T47D (cell line): Measurements from ENCODE around the gene MYL10.
A peak's percentile ranks its signal among the peaks of the same experiment; 100 is the strongest.

Experiments used
- DNase-seq, 2 experiments: peaks; one replicate each; pipeline versions ENCODE4 v3.0.0 to v3.0.0-alpha.2; 2011 to 2012; ENCODE audit warnings: low read depth in 1 of 2, low spot score in 1 of 2
- JUND ChIP-seq: IDR thresholded peaks from 2 replicates; pipeline ENCODE4 v1.6.1; 2012; ENCODE audit warnings: low read depth
- in situ Hi-C: cut with HindIII; loops from 2 replicates; pipeline ENCODE4 v1.10.0; 2016; ENCODE audit warnings: low sequenced_read_pairs, low pct_unique_long_range_greater_than_20kb

Gene MYL10

GRCh38 chr7:101582971-101583370 is 46.1 kb downstream of the MYL10 start:
- TF ChIP-seq JUND: no peak
- no peak for DNase-seq
- in situ Hi-C loops: no loop called here

- DNase-seq: no peak
- in situ Hi-C loops: no loop called here
- TF ChIP-seq JUND: no peak
Observed at GRCh38 chr7:101581891-101582290, 47.2 kb downstream of the MYL10 start.

GRCh38 chr7:101580596-101580995 is 48.5 kb downstream of the MYL10 start:
- DNase-seq: no peak
- in situ Hi-C loops: no loop called here
- no peak for TF ChIP-seq JUND

GRCh38 chr7:101578552-101578951 is 50.5 kb downstream of the MYL10 start:
- in situ Hi-C loops: no loop called here
- no peak for DNase-seq
- no peak for TF ChIP-seq JUND

- DNase-seq: no peak
- TF ChIP-seq JUND: no peak
- in situ Hi-C loops: no loop called here
Observed at GRCh38 chr7:101576998-101577397, 52.1 kb downstream of the MYL10 start.

GRCh38 chr7:101575721-101576120 is 53.4 kb downstream of the MYL10 start:
- in situ Hi-C loops: no loop called here

GRCh38 chr7:101575168-101575567 is 53.9 kb downstream of the MYL10 start:
- no peak for TF ChIP-seq JUND
- peak in 1 of 2 experiments; percentile 79 for DNase-seq
- in situ Hi-C loops: no loop called here

More at GRCh38 chr7:101575721-101576120, 53.4 kb downstream of the MYL10 start:
- no peak for DNase-seq
- TF ChIP-seq JUND: no peak

- in situ Hi-C loops: no loop called here
- DNase-seq: no peak
- no peak for TF ChIP-seq JUND
Observed at GRCh38 chr7:101572156-101572555, 56.9 kb downstream of the MYL10 start.

- no peak for TF ChIP-seq JUND
- no peak for DNase-seq
- in situ Hi-C loops: no loop called here
Observed at GRCh38 chr7:101567230-101567629, 61.9 kb downstream of the MYL10 start.

- in situ Hi-C loops: no loop called here
- TF ChIP-seq JUND: no peak
- peak in 1 of 2 experiments; percentile 22 for DNase-seq
Observed at GRCh38 chr7:101565601-101566209, 63.4 kb downstream of the MYL10 start.

GRCh38 chr7:101564778-101565211 is 64.3 kb downstream of the MYL10 start:
- DNase-seq: peak; percentile 23 to 93
- in situ Hi-C loops: no loop called here
- no peak for TF ChIP-seq JUND

GRCh38 chr7:101563943-101564777 is 64.9 kb downstream of the MYL10 start:
- TF ChIP-seq JUND: no peak
- in situ Hi-C loops: no loop called here
- DNase-seq: no peak
